Subcutaneous abdominal adipose tissue (tissue), 5 donors: Measurements from ENCODE around the gene MUC6.

Source experiments
- H3K27ac ChIP-seq: one replicate; pipeline ENCODE4 v1.7.0; 2013; ENCODE audit warnings: low read depth, mild to moderate bottlenecking, inconsistent platforms, low read length, moderate library complexity
- H3K27me3 ChIP-seq, 5 donors: one replicate each; pipeline ENCODE4 v1.7.0; 2013; ENCODE audit warnings: low read length in 5 of 5, inconsistent platforms in 1 of 5; ENCODE audit not compliant: control insufficient read depth in 5 of 5, insufficient read depth in 4 of 5
- H3K36me3 ChIP-seq, 5 donors: one replicate each; pipeline ENCODE4 v1.7.0; 2013; ENCODE audit warnings: low read length in 5 of 5; ENCODE audit not compliant: control insufficient read depth in 5 of 5, insufficient read depth in 5 of 5
- H3K4me1 ChIP-seq, 5 donors: one replicate each; pipeline ENCODE4 v1.7.0; 2013; ENCODE audit warnings: low read length in 5 of 5, mild to moderate bottlenecking in 3 of 5, moderate library complexity in 1 of 5; ENCODE audit not compliant: control insufficient read depth in 5 of 5, insufficient read depth in 5 of 5
- H3K4me3 ChIP-seq, 5 donors: one replicate each; pipeline ENCODE4 v1.7.0; 2013; ENCODE audit warnings: low read length in 5 of 5, low read depth in 1 of 5
- H3K9ac ChIP-seq, 5 donors: one replicate each; pipeline ENCODE4 v1.7.0; 2013; ENCODE audit warnings: low read length in 5 of 5, mild to moderate bottlenecking in 4 of 5, moderate library complexity in 3 of 5
- H3K9me3 ChIP-seq, 5 donors: one replicate each; pipeline ENCODE4 v1.7.0; 2013; ENCODE audit warnings: low read length in 5 of 5; ENCODE audit not compliant: control insufficient read depth in 5 of 5
- donor health status: healthy.
- donor health status: healthy.
- donor health status: healthy.
- donor health status: healthy.
- donor health status: healthy.

The MUC6 gene, protein sequence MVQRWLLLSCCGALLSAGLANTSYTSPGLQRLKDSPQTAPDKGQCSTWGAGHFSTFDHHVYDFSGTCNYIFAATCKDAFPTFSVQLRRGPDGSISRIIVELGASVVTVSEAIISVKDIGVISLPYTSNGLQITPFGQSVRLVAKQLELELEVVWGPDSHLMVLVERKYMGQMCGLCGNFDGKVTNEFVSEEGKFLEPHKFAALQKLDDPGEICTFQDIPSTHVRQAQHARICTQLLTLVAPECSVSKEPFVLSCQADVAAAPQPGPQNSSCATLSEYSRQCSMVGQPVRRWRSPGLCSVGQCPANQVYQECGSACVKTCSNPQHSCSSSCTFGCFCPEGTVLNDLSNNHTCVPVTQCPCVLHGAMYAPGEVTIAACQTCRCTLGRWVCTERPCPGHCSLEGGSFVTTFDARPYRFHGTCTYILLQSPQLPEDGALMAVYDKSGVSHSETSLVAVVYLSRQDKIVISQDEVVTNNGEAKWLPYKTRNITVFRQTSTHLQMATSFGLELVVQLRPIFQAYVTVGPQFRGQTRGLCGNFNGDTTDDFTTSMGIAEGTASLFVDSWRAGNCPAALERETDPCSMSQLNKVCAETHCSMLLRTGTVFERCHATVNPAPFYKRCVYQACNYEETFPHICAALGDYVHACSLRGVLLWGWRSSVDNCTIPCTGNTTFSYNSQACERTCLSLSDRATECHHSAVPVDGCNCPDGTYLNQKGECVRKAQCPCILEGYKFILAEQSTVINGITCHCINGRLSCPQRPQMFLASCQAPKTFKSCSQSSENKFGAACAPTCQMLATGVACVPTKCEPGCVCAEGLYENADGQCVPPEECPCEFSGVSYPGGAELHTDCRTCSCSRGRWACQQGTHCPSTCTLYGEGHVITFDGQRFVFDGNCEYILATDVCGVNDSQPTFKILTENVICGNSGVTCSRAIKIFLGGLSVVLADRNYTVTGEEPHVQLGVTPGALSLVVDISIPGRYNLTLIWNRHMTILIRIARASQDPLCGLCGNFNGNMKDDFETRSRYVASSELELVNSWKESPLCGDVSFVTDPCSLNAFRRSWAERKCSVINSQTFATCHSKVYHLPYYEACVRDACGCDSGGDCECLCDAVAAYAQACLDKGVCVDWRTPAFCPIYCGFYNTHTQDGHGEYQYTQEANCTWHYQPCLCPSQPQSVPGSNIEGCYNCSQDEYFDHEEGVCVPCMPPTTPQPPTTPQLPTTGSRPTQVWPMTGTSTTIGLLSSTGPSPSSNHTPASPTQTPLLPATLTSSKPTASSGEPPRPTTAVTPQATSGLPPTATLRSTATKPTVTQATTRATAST (N-terminal part only)

DNA sequence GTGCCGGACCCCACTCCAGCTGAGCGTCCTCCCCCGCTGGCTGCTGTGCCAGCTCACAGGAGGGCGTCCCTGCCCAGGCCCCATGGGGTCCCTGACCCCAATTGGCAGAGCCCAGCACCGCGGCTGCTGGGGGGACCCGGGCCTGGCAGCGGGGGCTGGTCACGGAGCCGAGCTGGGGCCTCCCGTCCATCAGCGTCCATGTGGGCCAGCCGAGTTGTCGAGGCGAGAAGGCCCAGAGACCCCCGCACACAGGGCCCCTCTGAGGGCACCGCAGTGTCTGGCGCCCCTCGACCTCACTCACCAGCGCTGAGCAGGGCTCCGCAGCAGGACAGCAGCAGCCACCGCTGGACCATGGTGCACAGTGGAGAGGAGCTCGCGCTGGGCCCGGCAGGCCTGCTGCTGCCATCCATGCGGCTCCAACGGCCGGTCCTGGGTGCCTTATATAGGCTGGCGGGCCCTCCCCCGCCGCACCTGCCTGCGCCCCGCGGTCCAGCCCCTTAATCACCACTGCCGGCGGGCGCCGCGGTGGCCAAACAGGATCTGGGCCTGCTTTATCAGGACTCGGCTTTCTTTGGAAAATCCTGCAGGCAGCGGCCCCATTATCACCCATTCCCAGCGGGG lies at the start of gene MUC6:
MUC6 (minus strand) TSS at position 416 of the 621 bp plus-strand sequence; CDS start at position 353, 63 bp downstream.
- H3K4me1 ChIP-seq, result no peaks in the 10 kb centered on the region
- H3K36me3 ChIP-seq, result peaks cover 0 to 5% (median 0%) of the 10 kb centered on the region in 5 donors
- peaks cover 10 to 34% (median 11%) of the 10 kb centered on the region in 5 donors for H3K27me3 ChIP-seq
- no peak within 1 kb of the TSS for H3K27ac ChIP-seq
- no peak within 1 kb of the TSS for H3K4me3 ChIP-seq
- no peak within 1 kb of the TSS for H3K9ac ChIP-seq
- H3K9me3 ChIP-seq, result no peaks in the 10 kb centered on the region

DNA sequence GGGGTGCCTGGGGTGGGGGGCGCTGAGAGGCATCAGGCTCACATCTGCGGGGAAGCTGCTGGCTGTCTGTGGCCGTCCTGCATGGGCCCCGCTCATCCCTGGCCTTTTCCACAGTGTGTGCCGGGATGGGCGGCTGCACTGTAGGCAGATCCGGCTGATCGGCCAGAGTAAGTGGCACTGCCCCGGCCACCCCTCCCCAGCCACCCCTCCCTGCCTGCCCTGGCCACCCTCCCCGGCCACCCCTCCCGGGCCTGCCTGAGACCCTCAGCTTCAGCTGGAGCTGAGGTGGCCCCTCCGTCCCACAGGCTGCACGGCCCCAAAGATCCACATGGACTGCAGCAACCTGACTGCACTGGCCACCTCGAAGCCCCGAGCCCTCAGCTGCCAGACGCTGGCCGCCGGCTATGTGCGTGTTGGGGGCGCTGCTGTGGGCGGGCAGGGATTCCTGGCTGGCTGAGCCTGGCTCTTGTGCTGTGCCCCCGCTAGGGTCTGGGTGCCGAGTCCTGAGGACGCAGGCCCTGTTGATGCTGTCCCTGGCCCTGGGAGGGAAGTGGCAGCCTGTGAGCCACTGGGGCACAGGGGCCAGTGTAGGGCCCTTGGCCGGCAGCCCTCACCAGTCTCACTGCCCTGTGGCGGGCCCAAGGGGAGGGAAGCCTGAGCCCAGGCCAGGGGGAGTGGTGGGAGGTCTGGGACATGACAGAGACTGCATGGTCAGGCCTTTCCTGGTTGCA lies 49.1 kb upstream of the MUC6 start:
- no peaks in the 10 kb centered on the region for H3K9me3 ChIP-seq
- no peaks in the 10 kb centered on the region for H3K4me1 ChIP-seq
- no peak overlapping the region for H3K4me3 ChIP-seq
- H3K9ac ChIP-seq, result no peak overlapping the region
- no peak overlapping the region for H3K27ac ChIP-seq
- no peaks in the 10 kb centered on the region for H3K36me3 ChIP-seq
- H3K27me3 ChIP-seq, result peaks cover 10 to 22% (median 13%) of the 10 kb centered on the region in 5 donors

DNA sequence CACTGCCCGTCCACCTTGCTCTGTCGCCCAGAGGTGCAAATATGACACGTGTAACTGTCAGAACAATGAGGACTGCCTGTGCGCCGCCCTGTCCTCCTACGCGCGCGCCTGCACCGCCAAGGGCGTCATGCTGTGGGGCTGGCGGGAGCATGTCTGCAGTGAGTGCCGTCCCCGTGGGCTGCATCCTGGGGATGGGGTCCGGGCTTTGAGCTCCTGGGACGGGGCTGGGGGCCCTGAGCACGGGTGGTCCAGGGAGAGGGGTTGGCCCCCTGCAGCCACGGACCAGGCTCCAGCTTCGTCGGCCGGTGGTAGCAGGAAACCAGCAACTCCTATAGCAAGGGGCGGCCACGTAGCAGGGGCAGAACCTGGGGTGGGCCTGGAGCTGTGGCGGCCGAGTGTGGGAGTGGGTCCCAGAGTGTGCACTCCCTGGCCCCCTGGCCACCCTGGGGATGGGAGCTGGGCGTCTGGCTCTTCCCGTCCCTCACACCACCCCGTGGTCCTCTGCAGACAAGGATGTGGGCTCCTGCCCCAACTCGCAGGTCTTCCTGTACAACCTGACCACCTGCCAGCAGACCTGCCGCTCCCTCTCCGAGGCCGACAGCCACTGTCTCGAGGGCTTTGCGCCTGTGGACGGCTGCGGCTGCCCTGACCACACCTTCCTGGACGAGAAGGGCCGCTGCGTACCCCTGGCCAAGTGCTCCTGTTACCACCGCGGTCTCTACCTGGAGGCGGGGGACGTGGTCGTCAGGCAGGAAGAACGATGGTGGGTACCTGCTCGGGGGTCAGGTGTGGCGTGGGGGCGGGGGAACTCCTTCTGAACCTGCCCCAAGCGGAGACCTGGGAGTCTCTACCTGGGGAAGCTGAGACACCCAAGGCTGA lies 48.3 kb upstream of the MUC6 start:
- Histone ChIP-seq H3K4me1 (no peaks in the 10 kb centered on the region), H3K27me3 (peaks cover 10 to 22% (median 13%) of the 10 kb centered on the region in 5 donors), H3K36me3 (no peaks in the 10 kb centered on the region), H3K9ac (no peak overlapping the region), H3K9me3 (no peaks in the 10 kb centered on the region), H3K27ac (no peak overlapping the region), H3K4me3 (no peak overlapping the region)

DNA sequence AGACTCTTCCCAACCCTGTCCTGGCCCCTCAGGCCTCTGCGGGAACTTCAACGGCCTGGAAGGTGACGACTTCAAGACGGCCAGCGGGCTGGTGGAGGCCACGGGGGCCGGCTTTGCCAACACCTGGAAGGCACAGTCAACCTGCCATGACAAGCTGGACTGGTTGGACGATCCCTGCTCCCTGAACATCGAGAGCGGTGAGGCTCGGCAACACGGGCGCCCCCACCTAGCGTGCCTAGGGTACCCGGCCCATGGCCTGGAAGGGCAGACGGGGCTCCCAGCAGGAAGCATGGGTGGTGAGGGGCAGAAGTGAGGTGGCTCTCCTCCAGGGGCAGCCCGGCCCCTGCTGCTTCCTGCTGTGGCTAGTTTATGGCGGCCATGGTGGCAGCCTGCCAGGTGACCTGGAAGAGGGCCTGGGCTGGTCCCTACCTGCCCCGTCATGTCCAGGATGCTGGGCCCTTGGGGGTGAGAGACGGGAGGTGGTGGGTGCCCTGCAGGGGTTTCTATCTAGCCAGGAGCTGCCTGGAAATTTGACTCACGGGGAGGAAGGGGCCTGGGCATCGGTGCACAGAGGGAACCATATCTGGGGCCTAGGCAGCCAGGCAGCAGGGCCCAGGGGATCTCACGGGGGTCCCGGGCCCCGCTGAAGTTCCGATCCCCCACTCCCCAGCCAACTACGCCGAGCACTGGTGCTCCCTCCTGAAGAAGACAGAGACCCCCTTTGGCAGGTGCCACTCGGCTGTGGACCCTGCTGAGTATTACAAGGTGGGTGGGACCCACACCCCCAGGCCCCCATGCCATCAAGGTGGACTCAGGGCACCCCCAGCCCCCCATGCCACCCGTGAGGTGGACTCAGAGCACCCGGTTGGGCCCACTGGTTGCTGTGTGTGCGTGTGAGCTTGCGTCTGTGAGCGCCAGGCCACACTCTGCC lies 47.4 kb upstream of the MUC6 start:
- Histone ChIP-seq H3K36me3 (no peaks in the 10 kb centered on the region), H3K27me3 (peaks cover 10 to 22% (median 13%) of the 10 kb centered on the region in 5 donors), H3K4me3 (no peak overlapping the region), H3K27ac (no peak overlapping the region), H3K4me1 (no peaks in the 10 kb centered on the region), H3K9me3 (no peaks in the 10 kb centered on the region), H3K9ac (no peak overlapping the region)

DNA sequence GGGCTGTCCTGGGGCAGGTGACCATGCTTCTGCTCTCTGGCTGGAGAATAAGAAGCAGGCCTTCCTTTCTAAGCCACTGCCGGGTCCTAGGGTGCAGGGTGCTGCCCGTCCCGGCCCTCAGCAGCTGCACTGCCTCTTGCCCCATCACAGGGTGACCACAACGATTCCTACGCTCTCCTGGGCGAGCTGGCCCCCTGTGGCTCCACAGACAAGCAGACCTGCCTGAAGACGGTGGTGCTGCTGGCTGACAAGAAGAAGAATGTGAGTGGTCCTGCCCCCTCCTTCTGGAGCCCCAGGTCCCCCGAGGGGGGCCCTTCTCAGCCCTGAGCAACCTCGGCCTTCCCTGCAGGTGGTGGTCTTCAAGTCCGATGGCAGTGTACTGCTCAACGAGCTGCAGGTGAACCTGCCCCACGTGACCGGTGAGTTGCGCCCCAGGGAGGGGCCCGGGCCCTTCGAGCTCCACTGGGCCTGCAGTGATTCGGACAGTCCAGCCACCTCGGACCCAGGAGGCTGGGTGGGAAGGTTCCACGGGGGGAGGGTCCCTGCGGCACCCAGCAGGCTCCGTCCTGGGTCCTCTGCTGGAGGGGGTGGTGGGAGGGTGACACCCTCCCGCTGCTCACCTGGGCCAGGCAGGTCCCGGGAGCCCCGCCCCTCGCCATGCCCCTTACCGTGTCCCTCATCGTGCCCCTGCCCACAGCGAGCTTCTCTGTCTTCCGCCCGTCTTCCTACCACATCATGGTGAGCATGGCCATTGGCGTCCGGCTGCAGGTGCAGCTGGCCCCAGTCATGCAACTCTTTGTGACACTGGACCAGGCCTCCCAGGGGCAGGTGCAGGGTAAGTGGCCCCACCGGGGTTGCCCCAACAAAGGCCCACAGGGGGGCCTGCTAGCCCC lies 46.5 kb upstream of the MUC6 start:
- Histone ChIP-seq H3K4me3 (no peak overlapping the region), H3K27ac (no peak overlapping the region)

DNA sequence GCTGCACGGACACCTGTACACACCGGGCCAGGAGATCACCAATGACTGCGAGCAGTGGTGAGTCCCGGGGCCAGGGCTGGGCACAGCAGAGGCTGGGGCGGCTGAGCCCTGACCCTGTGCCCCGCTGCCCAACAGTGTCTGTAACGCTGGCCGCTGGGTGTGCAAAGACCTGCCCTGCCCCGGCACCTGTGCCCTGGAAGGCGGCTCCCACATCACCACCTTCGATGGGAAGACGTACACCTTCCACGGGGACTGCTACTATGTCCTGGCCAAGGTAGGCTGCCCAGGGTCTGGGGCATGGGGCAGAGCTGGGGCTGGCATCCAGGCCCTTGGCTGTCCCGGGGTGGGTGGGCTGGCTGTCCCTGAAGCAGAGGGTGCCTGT lies 45.8 kb upstream of the MUC6 start:
- Histone ChIP-seq H3K4me3 (no peak overlapping the region), H3K9ac (no peak overlapping the region), H3K36me3 (no peaks in the 10 kb centered on the region), H3K9me3 (no peaks in the 10 kb centered on the region), H3K27me3 (peaks cover 10 to 28% (median 13%) of the 10 kb centered on the region in 5 donors), H3K4me1 (no peaks in the 10 kb centered on the region), H3K27ac (no peak overlapping the region)

More for the DNA sequence above, 46.5 kb upstream of the MUC6 start:
- no peaks in the 10 kb centered on the region for H3K36me3 ChIP-seq
- no peaks in the 10 kb centered on the region for H3K4me1 ChIP-seq
- H3K9me3 ChIP-seq, result no peaks in the 10 kb centered on the region
- no peak overlapping the region for H3K9ac ChIP-seq
- H3K27me3 ChIP-seq, result peaks cover 10 to 23% (median 13%) of the 10 kb centered on the region in 5 donors

DNA sequence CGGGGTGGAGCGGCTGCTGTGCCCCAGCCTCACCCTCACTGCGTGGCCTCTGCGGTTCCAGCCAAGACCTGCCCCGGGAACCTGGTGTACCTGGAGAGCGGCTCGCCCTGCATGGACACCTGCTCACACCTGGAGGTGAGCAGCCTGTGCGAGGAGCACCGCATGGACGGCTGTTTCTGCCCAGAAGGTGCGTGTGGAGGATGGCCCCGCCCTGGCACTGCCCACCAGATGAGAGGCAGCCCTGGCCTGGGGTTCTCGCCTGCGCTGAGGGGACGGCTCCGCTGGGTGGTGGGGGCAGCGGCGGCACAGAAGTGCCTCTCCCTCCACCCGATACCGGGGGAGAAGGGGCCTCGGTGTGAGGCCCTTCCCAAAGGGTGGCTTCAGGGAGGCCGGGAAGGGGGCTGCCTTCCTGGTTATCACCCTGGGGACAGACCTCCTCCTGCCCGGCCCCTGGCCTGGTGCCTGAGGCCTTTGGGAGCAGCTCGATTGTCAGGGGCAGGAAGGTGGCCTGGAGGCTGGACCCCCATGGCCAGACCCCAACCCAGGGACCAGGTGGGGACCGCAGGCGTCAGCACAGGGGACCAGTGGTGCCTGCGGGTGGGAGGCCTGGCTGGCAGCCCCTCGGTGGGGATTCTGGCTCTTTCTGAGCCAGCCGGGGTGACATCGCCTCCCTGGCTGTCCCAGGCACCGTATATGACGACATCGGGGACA lies 45.2 kb upstream of the MUC6 start:
- no peak overlapping the region for H3K27ac ChIP-seq
- no peak overlapping the region for H3K4me3 ChIP-seq
- no peaks in the 10 kb centered on the region for H3K9me3 ChIP-seq
- H3K36me3 ChIP-seq, result no peaks in the 10 kb centered on the region
- no peaks in the 10 kb centered on the region for H3K4me1 ChIP-seq
- H3K27me3 ChIP-seq, result peaks cover 10 to 27% (median 13%) of the 10 kb centered on the region in 5 donors
- H3K9ac ChIP-seq, result no peak overlapping the region
